Activated CD8-positive, alpha-beta T cell treated with anti-CD3 and anti-CD28 coated beads for 36 hours (primary cell): ENCODE measurements around the gene ITSN2. TPM values are rescaled to one million over a fixed set of nuclear protein-coding genes. Genes with fewer than 3 reads are reported as not detected.
"Not testable (repeated sequence)": the region's sequence is repeated elsewhere in the genome, so short reads cannot be mapped to it uniquely, and the experiment has no call there.

ENCODE experiments used
- ATAC-seq: fragments of 200-7000 bp; cut with Tn5 transposase; one replicate; pipeline ENCODE4 v1.10.0; 2021; ENCODE audit warnings: mild to moderate bottlenecking, moderate library complexity
- CTCF ChIA-PET: fragments of 350-600 bp; sonication (Branson Sonifier 250); formaldehyde crosslinking; loops from one replicate; lab custom pipeline; 2021; ENCODE audit warnings: antibody characterized with exemption; lab: Charles Lee
- POLR2A ChIA-PET: fragments of 350-600 bp; sonication (Branson Sonifier 250); formaldehyde crosslinking; loops from one replicate; lab custom pipeline; 2021; ENCODE audit warnings: antibody characterized with exemption; lab: Charles Lee
- DNase-seq: peaks from one replicate; pipeline ENCODE4 v3.0.0-alpha.2; 2020
- H3K27ac Mint-ChIP-seq: one replicate; pipeline ENCODE4 v1.8.0; 2021; ENCODE audit warnings: mild to moderate bottlenecking, mixed read lengths
- H3K27me3 Mint-ChIP-seq: one replicate; pipeline ENCODE4 v1.8.0; 2021; ENCODE audit warnings: mixed read lengths
- H3K36me3 Mint-ChIP-seq: one replicate; pipeline ENCODE4 v1.8.0; 2021; ENCODE audit warnings: low read depth, mixed read lengths
- H3K4me1 Mint-ChIP-seq: one replicate; pipeline ENCODE4 v1.8.0; 2021; ENCODE audit warnings: low read depth, mixed read lengths
- H3K4me3 Mint-ChIP-seq: one replicate; pipeline ENCODE4 v1.8.0; 2021; ENCODE audit warnings: mild to moderate bottlenecking, moderate library complexity, mixed read lengths
- H3K9me3 Mint-ChIP-seq: one replicate; pipeline ENCODE4 v1.8.0; 2021; ENCODE audit warnings: mixed read lengths
- CTCF ChIP-seq: fragments of 200-600 bp; IDR thresholded peaks from one replicate; pipeline ENCODE4 v1.8.0; 2022; ENCODE audit warnings: antibody characterized with exemption, mild to moderate bottlenecking
- intact Hi-C: fragments of 100-400 bp; cut with micrococcal nuclease; formaldehyde crosslinking; loops from one replicate; pipeline ENCODE4 v1.10.0; 2022
- total RNA-seq, 2 experiments: library from RNA; stranded (reverse); gene quantifications; one replicate each; pipeline ENCODE4 v1.2.3, GENCODE V29; 2021

Gene ITSN2
- 10 to 100 TPM; 44.0 to 48.6 TPM for total RNA-seq

GRCh38 chr2:24360050-24360962 is at the start of gene ITSN2:
Gene ITSN2, minus strand, starts transcription at chr2:24360536. Its CDS starts 32,454 bp downstream, at chr2:24328082.
- peaks cover 3% of the 10 kb centered on the region for H3K9me3 Mint-ChIP-seq

GRCh38 chr2:24409171-24409570 is 48.8 kb upstream of the ITSN2 start:
- H3K27me3 Mint-ChIP-seq: peaks cover 11% of the 10 kb centered on the region
- no peaks in the 10 kb centered on the region for H3K4me1 Mint-ChIP-seq
- H3K4me3 Mint-ChIP-seq: no peak overlapping the region
- ChIA-PET POLR2A (interaction anchor here (0.6 kb wide), 1 partner anchor 453 kb away, joined by 3 read pairs; no protein-coding TSS in a partner anchor), CTCF (interaction anchor here (0.7 to 4.9 kb wide), 32 partner anchors 9 to 721 kb away, joined by 3 to 94 read pairs (median 5); partner anchors contain the start of genes CENPO and PTRHD1)
- no peak for TF ChIP-seq CTCF
- intact Hi-C loops: no loop called here
- H3K27ac Mint-ChIP-seq: no peak overlapping the region
- no peak for ATAC-seq
- H3K36me3 Mint-ChIP-seq: no peaks in the 10 kb centered on the region
- DNase-seq: no peak
- no peaks in the 10 kb centered on the region for H3K9me3 Mint-ChIP-seq

More at GRCh38 chr2:24360050-24360962, at the start of gene ITSN2:
- peaks cover 24% of the 10 kb centered on the region for H3K4me1 Mint-ChIP-seq
- H3K36me3 Mint-ChIP-seq: peaks cover 7% of the 10 kb centered on the region
- peak within 1 kb of the TSS; percentile 91 for H3K27ac Mint-ChIP-seq
- ATAC-seq: peak; percentile 90
- TF ChIP-seq CTCF: no peak
- H3K27me3 Mint-ChIP-seq: no peaks in the 10 kb centered on the region
- DNase-seq: peak; percentile 87
- intact Hi-C loops: no loop called here
- peak within 1 kb of the TSS; percentile 84 for H3K4me3 Mint-ChIP-seq
- CTCF ChIA-PET: no interaction called here
- POLR2A ChIA-PET: interaction anchor here (0.5 to 3.5 kb wide), 8 partner anchors 10 to 607 kb away, joined by 3 to 15 read pairs (median 3); no protein-coding TSS in a partner anchor

DNA sequence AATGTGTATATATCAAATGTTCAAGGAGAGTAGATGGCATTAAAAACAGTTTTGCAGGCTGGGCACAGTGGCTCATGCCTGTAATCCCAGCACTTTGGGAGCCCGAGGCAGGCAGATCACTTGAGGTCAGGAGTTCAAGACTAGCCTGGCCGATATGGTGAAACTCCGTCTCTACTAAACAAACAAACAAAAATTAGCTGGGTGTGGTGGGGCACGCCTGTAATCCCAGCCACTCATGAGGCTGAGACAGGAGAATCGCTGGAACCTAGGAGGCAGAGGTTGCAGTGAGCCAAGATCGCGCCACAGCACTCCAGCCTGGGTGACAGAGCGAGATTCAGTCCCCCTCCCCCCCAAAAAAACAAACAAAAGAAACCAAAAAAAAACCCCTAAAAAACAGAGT is 48.4 kb upstream of the ITSN2 start:
- H3K4me1 Mint-ChIP-seq, H3K27ac Mint-ChIP-seq, intact Hi-C loops, POLR2A ChIA-PET, H3K36me3 Mint-ChIP-seq, H3K4me3 Mint-ChIP-seq, DNase-seq, ATAC-seq, H3K9me3 Mint-ChIP-seq: not testable (repeated sequence)
- CTCF ChIA-PET: interaction anchor here (0.8 to 4.9 kb wide), 14 partner anchors 10 to 721 kb away, joined by 3 to 94 read pairs (median 5); no protein-coding TSS in a partner anchor
- peaks cover 11% of the 10 kb centered on the region for H3K27me3 Mint-ChIP-seq

GRCh38 chr2:24404491-24404921 is 44.2 kb upstream of the ITSN2 start:
- Mint-ChIP-seq H3K4me1 (peaks cover 24% of the 10 kb centered on the region), H3K4me3 (no peak overlapping the region), H3K27ac (no peak overlapping the region), H3K9me3 (peaks cover 2% of the 10 kb centered on the region), H3K36me3 (no peaks in the 10 kb centered on the region), H3K27me3 (peaks cover 11% of the 10 kb centered on the region)
- DNase-seq (no peak), ATAC-seq (no peak)
- intact Hi-C loops: no loop called here
- no peak for TF ChIP-seq CTCF
- POLR2A ChIA-PET: no interaction called here
- CTCF ChIA-PET: interaction anchor here (1.9 kb wide), 1 partner anchor 18 kb away, joined by 5 read pairs; no protein-coding TSS in a partner anchor

DNA sequence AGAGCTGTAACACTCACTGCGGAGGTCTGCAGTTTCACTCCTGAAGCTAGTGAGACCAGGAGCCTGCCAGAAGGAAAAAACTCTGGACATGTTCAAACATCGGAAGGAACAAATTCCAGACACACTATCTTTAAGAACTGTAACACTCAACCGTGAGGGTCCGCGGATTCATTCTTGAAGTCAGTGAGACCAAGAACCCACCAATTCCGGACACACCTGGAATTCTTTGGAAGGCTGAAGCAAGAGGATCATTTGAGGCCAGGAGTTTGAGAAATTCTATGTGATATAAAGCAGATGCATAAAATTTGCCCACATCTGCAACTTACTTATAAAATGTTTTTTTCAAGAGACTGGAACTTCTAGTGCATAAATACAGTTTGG is 43.5 kb upstream of the ITSN2 start:
- Mint-ChIP-seq H3K9me3 (peaks cover 2% of the 10 kb centered on the region), H3K4me1 (peaks cover 24% of the 10 kb centered on the region), H3K27me3 (peaks cover 9% of the 10 kb centered on the region), H3K4me3 (no peak overlapping the region), H3K27ac (no peak overlapping the region), H3K36me3 (no peaks in the 10 kb centered on the region)
- intact Hi-C loops: no loop called here
- ATAC-seq: no peak
- no peak for TF ChIP-seq CTCF
- ChIA-PET CTCF (interaction anchor here (1.9 kb wide), 1 partner anchor 19 kb away, joined by 5 read pairs; no protein-coding TSS in a partner anchor), POLR2A (no interaction called here)
- DNase-seq: no peak
